ENCODE measurements around the gene DSCAML1. TPM values are rescaled to one million over a fixed set of nuclear protein-coding genes. Genes with fewer than 3 reads are reported as not detected.

The DSCAML1 gene
- total RNA-seq, 1 experiment from 2014 or later, result 0.90 TPM

DNA sequence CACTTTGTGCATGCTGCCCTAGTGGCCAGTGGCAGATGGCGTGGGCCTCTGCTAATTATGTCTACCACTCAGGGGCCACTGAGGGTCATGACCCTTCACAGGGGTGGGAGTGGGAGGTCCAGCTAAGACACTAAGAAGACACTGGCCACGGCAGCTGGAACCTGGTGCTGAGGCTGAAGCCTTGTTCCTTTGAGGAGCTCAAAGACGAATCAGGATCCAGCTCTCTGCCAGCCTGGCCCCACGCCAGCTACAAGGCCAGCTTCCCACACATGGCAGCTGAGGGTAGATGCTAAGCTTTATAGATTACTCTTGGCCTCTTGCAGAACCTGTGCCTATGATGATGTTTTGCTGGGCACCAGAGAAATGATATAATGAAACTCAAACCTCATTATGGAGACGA, 226.3 kb downstream of the DSCAML1 start:
- POLR2A ChIA-PET, result no interaction called here

DNA sequence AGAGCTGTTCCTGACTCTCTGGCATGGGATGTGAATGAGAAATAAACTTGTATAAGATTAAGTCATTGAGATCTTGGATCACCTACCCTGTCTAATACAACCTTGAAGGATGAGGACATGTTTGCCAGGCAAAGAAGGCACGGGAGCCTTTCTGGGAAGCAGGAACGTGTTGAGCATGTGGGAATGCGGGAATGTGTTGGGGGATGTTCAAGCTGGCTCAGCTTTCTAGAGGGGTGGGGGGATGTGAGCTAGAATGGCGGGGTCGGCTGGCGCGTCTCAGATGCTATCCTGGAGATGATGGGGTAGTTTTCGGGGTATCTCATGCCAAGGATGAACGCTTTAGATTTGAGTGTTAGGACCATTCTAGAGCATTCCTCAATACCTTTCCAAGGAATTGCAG, 227.1 kb downstream of the DSCAML1 start:
- Mint-ChIP-seq H3K27me3 (ENCODE audit: low read depth) (no peaks in the 10 kb centered on the region), H3K4me1 (no peaks in the 10 kb centered on the region; the same call in 1 of the 2 replicates), H3K27ac (no peak overlapping the region), H3K4me3 (no peak overlapping the region), H3K9me3 (0 out of 2 replicates have a peak, but pooled peaks cover 4% of the 10 kb centered on the region), H3K36me3 (no peaks in the 10 kb centered on the region)
- no peak for DNase-seq (ENCODE audit: low spot score)
- ATAC-seq, result no peak
- POLR2A ChIA-PET, result no interaction called here
- CTCF ChIA-PET, result interaction anchor here (0.6 kb wide), 1 partner anchor 143 kb away, joined by 3 read pairs; no protein-coding TSS in a partner anchor
- TF ChIP-seq, protein P1, sequence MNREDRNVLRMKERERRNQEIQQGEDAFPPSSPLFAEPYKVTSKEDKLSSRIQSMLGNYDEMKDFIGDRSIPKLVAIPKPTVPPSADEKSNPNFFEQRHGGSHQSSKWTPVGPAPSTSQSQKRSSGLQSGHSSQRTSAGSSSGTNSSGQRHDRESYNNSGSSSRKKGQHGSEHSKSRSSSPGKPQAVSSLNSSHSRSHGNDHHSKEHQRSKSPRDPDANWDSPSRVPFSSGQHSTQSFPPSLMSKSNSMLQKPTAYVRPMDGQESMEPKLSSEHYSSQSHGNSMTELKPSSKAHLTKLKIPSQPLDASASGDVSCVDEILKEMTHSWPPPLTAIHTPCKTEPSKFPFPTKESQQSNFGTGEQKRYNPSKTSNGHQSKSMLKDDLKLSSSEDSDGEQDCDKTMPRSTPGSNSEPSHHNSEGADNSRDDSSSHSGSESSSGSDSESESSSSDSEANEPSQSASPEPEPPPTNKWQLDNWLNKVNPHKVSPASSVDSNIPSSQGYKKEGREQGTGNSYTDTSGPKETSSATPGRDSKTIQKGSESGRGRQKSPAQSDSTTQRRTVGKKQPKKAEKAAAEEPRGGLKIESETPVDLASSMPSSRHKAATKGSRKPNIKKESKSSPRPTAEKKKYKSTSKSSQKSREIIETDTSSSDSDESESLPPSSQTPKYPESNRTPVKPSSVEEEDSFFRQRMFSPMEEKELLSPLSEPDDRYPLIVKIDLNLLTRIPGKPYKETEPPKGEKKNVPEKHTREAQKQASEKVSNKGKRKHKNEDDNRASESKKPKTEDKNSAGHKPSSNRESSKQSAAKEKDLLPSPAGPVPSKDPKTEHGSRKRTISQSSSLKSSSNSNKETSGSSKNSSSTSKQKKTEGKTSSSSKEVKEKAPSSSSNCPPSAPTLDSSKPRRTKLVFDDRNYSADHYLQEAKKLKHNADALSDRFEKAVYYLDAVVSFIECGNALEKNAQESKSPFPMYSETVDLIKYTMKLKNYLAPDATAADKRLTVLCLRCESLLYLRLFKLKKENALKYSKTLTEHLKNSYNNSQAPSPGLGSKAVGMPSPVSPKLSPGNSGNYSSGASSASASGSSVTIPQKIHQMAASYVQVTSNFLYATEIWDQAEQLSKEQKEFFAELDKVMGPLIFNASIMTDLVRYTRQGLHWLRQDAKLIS (CRISPR knock-in tag; IDR thresholded peaks at IDR 0.05; ENCODE audit: borderline replicate concordance), result no peak
- TF ChIP-seq, protein P2, sequence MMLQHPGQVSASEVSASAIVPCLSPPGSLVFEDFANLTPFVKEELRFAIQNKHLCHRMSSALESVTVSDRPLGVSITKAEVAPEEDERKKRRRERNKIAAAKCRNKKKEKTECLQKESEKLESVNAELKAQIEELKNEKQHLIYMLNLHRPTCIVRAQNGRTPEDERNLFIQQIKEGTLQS (CRISPR knock-in tag; conservative IDR thresholded peaks at IDR 0.05), result no peak
- no peak for TF ChIP-seq ZNF138 (CRISPR knock-in tag; conservative IDR thresholded peaks at IDR 0.05)
- TF ChIP-seq KAT7 (CRISPR knock-in tag; IDR thresholded peaks at IDR 0.05; ENCODE audit: borderline replicate concordance), result no peak
- TF ChIP-seq TP53 (CRISPR knock-in tag; IDR thresholded peaks at IDR 0.05), result no peak
- TF ChIP-seq, protein P3, sequence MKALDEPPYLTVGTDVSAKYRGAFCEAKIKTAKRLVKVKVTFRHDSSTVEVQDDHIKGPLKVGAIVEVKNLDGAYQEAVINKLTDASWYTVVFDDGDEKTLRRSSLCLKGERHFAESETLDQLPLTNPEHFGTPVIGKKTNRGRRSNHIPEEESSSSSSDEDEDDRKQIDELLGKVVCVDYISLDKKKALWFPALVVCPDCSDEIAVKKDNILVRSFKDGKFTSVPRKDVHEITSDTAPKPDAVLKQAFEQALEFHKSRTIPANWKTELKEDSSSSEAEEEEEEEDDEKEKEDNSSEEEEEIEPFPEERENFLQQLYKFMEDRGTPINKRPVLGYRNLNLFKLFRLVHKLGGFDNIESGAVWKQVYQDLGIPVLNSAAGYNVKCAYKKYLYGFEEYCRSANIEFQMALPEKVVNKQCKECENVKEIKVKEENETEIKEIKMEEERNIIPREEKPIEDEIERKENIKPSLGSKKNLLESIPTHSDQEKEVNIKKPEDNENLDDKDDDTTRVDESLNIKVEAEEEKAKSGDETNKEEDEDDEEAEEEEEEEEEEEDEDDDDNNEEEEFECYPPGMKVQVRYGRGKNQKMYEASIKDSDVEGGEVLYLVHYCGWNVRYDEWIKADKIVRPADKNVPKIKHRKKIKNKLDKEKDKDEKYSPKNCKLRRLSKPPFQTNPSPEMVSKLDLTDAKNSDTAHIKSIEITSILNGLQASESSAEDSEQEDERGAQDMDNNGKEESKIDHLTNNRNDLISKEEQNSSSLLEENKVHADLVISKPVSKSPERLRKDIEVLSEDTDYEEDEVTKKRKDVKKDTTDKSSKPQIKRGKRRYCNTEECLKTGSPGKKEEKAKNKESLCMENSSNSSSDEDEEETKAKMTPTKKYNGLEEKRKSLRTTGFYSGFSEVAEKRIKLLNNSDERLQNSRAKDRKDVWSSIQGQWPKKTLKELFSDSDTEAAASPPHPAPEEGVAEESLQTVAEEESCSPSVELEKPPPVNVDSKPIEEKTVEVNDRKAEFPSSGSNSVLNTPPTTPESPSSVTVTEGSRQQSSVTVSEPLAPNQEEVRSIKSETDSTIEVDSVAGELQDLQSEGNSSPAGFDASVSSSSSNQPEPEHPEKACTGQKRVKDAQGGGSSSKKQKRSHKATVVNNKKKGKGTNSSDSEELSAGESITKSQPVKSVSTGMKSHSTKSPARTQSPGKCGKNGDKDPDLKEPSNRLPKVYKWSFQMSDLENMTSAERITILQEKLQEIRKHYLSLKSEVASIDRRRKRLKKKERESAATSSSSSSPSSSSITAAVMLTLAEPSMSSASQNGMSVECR (CRISPR knock-in tag; IDR thresholded peaks at IDR 0.05; ENCODE audit: borderline replicate concordance), result no peak
- TF ChIP-seq PRRX2 (CRISPR knock-in tag; IDR thresholded peaks at IDR 0.05), result no peak

More for the DNA sequence above, 226.3 kb downstream of the DSCAML1 start:
- no peak for TF ChIP-seq CREM (CRISPR knock-in tag; IDR thresholded peaks at IDR 0.05)
- TF ChIP-seq, protein P4, sequence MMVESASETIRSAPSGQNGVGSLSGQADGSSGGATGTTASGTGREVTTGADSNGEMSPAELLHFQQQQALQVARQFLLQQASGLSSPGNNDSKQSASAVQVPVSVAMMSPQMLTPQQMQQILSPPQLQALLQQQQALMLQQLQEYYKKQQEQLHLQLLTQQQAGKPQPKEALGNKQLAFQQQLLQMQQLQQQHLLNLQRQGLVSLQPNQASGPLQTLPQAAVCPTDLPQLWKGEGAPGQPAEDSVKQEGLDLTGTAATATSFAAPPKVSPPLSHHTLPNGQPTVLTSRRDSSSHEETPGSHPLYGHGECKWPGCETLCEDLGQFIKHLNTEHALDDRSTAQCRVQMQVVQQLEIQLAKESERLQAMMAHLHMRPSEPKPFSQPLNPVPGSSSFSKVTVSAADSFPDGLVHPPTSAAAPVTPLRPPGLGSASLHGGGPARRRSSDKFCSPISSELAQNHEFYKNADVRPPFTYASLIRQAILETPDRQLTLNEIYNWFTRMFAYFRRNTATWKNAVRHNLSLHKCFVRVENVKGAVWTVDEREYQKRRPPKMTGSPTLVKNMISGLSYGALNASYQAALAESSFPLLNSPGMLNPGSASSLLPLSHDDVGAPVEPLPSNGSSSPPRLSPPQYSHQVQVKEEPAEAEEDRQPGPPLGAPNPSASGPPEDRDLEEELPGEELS (CRISPR knock-in tag; IDR thresholded peaks at IDR 0.05), result no peak
- TF ChIP-seq IRF2 (CRISPR knock-in tag; IDR thresholded peaks at IDR 0.05; ENCODE audit: borderline replicate concordance, low read depth), result no peak
- no peak for TF ChIP-seq FOXP1 (CRISPR knock-in tag; IDR thresholded peaks at IDR 0.05; ENCODE audit: borderline replicate concordance)
- TF ChIP-seq TP53 (CRISPR knock-in tag; IDR thresholded peaks at IDR 0.05), result no peak
- TF ChIP-seq, protein P5, sequence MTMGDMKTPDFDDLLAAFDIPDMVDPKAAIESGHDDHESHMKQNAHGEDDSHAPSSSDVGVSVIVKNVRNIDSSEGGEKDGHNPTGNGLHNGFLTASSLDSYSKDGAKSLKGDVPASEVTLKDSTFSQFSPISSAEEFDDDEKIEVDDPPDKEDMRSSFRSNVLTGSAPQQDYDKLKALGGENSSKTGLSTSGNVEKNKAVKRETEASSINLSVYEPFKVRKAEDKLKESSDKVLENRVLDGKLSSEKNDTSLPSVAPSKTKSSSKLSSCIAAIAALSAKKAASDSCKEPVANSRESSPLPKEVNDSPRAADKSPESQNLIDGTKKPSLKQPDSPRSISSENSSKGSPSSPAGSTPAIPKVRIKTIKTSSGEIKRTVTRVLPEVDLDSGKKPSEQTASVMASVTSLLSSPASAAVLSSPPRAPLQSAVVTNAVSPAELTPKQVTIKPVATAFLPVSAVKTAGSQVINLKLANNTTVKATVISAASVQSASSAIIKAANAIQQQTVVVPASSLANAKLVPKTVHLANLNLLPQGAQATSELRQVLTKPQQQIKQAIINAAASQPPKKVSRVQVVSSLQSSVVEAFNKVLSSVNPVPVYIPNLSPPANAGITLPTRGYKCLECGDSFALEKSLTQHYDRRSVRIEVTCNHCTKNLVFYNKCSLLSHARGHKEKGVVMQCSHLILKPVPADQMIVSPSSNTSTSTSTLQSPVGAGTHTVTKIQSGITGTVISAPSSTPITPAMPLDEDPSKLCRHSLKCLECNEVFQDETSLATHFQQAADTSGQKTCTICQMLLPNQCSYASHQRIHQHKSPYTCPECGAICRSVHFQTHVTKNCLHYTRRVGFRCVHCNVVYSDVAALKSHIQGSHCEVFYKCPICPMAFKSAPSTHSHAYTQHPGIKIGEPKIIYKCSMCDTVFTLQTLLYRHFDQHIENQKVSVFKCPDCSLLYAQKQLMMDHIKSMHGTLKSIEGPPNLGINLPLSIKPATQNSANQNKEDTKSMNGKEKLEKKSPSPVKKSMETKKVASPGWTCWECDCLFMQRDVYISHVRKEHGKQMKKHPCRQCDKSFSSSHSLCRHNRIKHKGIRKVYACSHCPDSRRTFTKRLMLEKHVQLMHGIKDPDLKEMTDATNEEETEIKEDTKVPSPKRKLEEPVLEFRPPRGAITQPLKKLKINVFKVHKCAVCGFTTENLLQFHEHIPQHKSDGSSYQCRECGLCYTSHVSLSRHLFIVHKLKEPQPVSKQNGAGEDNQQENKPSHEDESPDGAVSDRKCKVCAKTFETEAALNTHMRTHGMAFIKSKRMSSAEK (CRISPR knock-in tag; IDR thresholded peaks at IDR 0.05; ENCODE audit: borderline replicate concordance), result no peak
- TF ChIP-seq, protein P6, sequence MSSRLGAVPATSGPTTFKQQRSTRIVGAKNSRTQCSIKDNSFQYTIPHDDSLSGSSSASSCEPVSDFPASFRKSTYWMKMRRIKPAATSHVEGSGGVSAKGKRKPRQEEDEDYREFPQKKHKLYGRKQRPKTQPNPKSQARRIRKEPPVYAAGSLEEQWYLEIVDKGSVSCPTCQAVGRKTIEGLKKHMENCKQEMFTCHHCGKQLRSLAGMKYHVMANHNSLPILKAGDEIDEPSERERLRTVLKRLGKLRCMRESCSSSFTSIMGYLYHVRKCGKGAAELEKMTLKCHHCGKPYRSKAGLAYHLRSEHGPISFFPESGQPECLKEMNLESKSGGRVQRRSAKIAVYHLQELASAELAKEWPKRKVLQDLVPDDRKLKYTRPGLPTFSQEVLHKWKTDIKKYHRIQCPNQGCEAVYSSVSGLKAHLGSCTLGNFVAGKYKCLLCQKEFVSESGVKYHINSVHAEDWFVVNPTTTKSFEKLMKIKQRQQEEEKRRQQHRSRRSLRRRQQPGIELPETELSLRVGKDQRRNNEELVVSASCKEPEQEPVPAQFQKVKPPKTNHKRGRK (CRISPR knock-in tag; IDR thresholded peaks at IDR 0.05; ENCODE audit: borderline replicate concordance), result no peak
- TF ChIP-seq FOXJ3 (CRISPR knock-in tag; IDR thresholded peaks at IDR 0.05; ENCODE audit: borderline replicate concordance), result no peak
- no peaks in the 10 kb centered on the region for H3K36me3 Mint-ChIP-seq
- CTCF ChIA-PET, result no interaction called here
- ATAC-seq (no peak), DNase-seq (ENCODE audit: low spot score) (no peak)
- 0 out of 2 replicates have a peak, but pooled peaks cover 4% of the 10 kb centered on the region for H3K9me3 Mint-ChIP-seq
- H3K27ac Mint-ChIP-seq, result no peak overlapping the region
- no peaks in the 10 kb centered on the region for H3K4me1 Mint-ChIP-seq
- no peaks in the 10 kb centered on the region for H3K27me3 Mint-ChIP-seq (ENCODE audit: low read depth)
- H3K4me3 Mint-ChIP-seq, result no peak overlapping the region
